Breast epithelium (tissue), 4 donors: ENCODE results near the gene TRIM47. TPM values are rescaled to one million over a fixed set of nuclear protein-coding genes. Genes with fewer than 3 reads are reported as not detected.
A peak's percentile ranks its signal among the peaks of the same experiment; 100 is the strongest.
"Not testable (repeated sequence)": the region's sequence is repeated elsewhere in the genome, so short reads cannot be mapped to it uniquely, and the experiment has no call there.

Source experiments
- DNase-seq, 2 donors: peaks; one replicate each; pipeline ENCODE4 v3.0.0-alpha.2; 2019; ENCODE audit warnings: low spot score in 2 of 2
- H3K27ac ChIP-seq, 2 donors: fragments of 200-600 bp; sonication (generic) in 1 of 2; one replicate each; pipeline ENCODE4 v1.5.1; 2016 to 2019; ENCODE audit warnings: mild to moderate bottlenecking in 1 of 2
- H3K27me3 ChIP-seq, 2 donors: fragments of 200-600 bp; sonication (generic) in 1 of 2; one replicate each; pipeline versions ENCODE4 v1.5.1 to v1.6.0; 2017 to 2019; ENCODE audit warnings: control low read depth in 1 of 2, mild to moderate bottlenecking in 1 of 2
- H3K36me3 ChIP-seq: fragments of 200-600 bp; one replicate; pipeline ENCODE4 v1.5.1; 2019
- H3K4me1 ChIP-seq, 2 donors: fragments of 200-600 bp; sonication (generic); one replicate each; pipeline ENCODE4 v1.5.1; 2016 to 2019; ENCODE audit warnings: control low read depth in 1 of 2
- H3K4me3 ChIP-seq, 3 donors: fragments of 200-600 bp; sonication (generic); 1 replicate in 2 of 3; 2 replicates in 1 of 3; pipeline ENCODE4 v1.5.1; 2016 to 2019; ENCODE audit warnings: mild to moderate bottlenecking in 3 of 3, moderate library complexity in 2 of 3
- H3K9me3 ChIP-seq, 2 donors: fragments of 200-600 bp; sonication (generic) in 1 of 2; one replicate each; pipeline ENCODE4 v1.5.1; 2016 to 2019; ENCODE audit warnings: control low read depth in 1 of 2
- POLR2A ChIP-seq: fragments of 450-650 bp; IDR thresholded peaks from one replicate; pipeline ENCODE4 v1.6.1; 2016; ENCODE audit warnings: antibody characterized with exemption, mild to moderate bottlenecking, moderate library complexity
- POLR2AphosphoS5 ChIP-seq, 3 donors: sonication (generic); formaldehyde crosslinking; IDR thresholded peaks; one replicate each; pipeline ENCODE4 v1.6.1; 2017; ENCODE audit warnings: antibody characterized with exemption in 3 of 3
- intact Hi-C: fragments of 100-400 bp; cut with DNase I; formaldehyde crosslinking; loops from one replicate; pipeline ENCODE4 v1.15.1; 2023; ENCODE audit warnings: low total_unique reads
- total RNA-seq, 3 donors: library from RNA; depleted of rRNA; stranded (reverse); fragments of >200 nt; gene quantifications; one replicate each; pipeline ENCODE4 v1.1.0, GENCODE V29; 2016
- TF ChIP-seq, protein P1 (sequence below), 3 donors: fragments of 450-650 bp; IDR thresholded peaks; one replicate each; pipeline ENCODE4 v1.5.1; 2016 to 2017; ENCODE audit warnings: antibody characterized with exemption in 3 of 3, mild to moderate bottlenecking in 3 of 3, moderate library complexity in 3 of 3

TRIM47 gene
- total RNA-seq, 3 donors from 2014 or later, result 15.4 to 26.1 (median 23.3) TPM

- peak in 2 of 3 donors; percentile 37 to 58 for TF ChIP-seq POLR2AphosphoS5 (IDR thresholded peaks at IDR 0.05)
- TF ChIP-seq, protein P1, sequence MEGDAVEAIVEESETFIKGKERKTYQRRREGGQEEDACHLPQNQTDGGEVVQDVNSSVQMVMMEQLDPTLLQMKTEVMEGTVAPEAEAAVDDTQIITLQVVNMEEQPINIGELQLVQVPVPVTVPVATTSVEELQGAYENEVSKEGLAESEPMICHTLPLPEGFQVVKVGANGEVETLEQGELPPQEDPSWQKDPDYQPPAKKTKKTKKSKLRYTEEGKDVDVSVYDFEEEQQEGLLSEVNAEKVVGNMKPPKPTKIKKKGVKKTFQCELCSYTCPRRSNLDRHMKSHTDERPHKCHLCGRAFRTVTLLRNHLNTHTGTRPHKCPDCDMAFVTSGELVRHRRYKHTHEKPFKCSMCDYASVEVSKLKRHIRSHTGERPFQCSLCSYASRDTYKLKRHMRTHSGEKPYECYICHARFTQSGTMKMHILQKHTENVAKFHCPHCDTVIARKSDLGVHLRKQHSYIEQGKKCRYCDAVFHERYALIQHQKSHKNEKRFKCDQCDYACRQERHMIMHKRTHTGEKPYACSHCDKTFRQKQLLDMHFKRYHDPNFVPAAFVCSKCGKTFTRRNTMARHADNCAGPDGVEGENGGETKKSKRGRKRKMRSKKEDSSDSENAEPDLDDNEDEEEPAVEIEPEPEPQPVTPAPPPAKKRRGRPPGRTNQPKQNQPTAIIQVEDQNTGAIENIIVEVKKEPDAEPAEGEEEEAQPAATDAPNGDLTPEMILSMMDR (IDR thresholded peaks at IDR 0.05), result peak in 1 of 3 donors; percentile 10
- TF ChIP-seq POLR2A, result no peak
- intact Hi-C loops, result no loop called here
- DNase-seq, result peak; percentile 75 to 86
- peaks cover 19 to 43% of the 10 kb centered on the region in 2 donors for H3K4me1 ChIP-seq
- peak overlapping the region in 1 of 3 donors; percentile 29 for H3K4me3 ChIP-seq
- no peaks in the 10 kb centered on the region for H3K9me3 ChIP-seq
- no peaks in the 10 kb centered on the region for H3K27me3 ChIP-seq
- no peaks in the 10 kb centered on the region for H3K36me3 ChIP-seq
- peak overlapping the region; percentile 95 to 97 for H3K27ac ChIP-seq
Observed at GRCh38 chr17:75872434-75873351, 5.7 kb downstream of the TRIM47 start.

- Histone ChIP-seq H3K4me3 (peak overlapping the region; percentile 29 to 52 (median 35)), H3K4me1 (peaks cover 13 to 25% of the 10 kb centered on the region in 2 donors), H3K27ac (peak overlapping the region; percentile 95 to 96)
- intact Hi-C loops, H3K9me3 ChIP-seq, H3K27me3 ChIP-seq, DNase-seq, H3K36me3 ChIP-seq: not testable (repeated sequence)
Observed at GRCh38 chr17:75870228-75870627, 8.2 kb downstream of the TRIM47 start.

DNA sequence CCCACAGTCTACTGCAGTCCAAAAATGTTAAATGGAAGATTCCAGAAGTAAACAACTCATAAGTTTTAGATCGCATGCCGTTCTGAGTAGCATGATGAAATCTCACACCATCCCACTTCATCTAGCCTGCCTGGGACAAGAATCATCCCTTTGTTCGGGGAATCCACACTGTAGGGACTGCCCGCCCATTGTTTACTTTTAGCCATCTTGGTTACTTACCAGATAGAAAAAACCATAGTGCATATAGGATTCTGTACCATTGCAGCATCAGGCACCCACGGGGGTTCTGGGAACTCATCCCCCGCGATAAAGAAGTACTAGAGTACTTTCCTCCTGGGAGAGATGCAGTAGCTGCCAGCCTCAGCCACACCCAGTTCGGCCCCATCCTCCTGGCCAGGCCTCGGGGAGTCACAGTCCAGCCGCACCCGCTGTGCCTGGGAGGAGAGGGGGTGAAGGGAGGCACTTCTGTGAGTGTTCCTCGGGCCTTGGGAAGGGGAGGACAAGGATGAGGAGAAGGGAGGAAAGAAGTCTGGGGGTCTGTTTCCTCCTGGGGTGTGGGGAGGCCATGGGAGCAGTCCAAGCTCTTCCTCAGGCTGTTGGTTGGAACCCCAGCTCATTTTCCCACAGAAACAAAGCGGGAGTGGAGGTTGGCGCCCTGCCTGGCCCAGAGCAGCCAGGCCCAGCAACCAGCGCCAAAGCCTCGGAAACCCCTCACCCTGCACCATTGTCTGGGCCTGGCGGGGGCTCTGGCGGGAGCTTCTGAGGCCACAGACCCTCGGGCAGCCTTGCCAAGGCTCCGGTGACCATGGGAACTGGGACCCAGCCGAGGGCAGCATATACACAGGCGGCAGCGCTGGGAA lies 8.9 kb downstream of the TRIM47 start:
- TF ChIP-seq, protein P1 (IDR thresholded peaks at IDR 0.05), result no peak
- peak in 1 of 3 donors; percentile 7 for TF ChIP-seq POLR2AphosphoS5 (IDR thresholded peaks at IDR 0.05)
- H3K27ac ChIP-seq, result peak overlapping the region; percentile 95 to 96
- peaks cover 13 to 19% of the 10 kb centered on the region in 2 donors for H3K4me1 ChIP-seq
- intact Hi-C loops, result no loop called here
- no peaks in the 10 kb centered on the region for H3K9me3 ChIP-seq
- no peaks in the 10 kb centered on the region for H3K27me3 ChIP-seq
- H3K4me3 ChIP-seq, result peak overlapping the region; percentile 29 to 52 (median 35)
- DNase-seq, result peak in 1 of 2 donors; percentile 61
- no peaks in the 10 kb centered on the region for H3K36me3 ChIP-seq

DNA sequence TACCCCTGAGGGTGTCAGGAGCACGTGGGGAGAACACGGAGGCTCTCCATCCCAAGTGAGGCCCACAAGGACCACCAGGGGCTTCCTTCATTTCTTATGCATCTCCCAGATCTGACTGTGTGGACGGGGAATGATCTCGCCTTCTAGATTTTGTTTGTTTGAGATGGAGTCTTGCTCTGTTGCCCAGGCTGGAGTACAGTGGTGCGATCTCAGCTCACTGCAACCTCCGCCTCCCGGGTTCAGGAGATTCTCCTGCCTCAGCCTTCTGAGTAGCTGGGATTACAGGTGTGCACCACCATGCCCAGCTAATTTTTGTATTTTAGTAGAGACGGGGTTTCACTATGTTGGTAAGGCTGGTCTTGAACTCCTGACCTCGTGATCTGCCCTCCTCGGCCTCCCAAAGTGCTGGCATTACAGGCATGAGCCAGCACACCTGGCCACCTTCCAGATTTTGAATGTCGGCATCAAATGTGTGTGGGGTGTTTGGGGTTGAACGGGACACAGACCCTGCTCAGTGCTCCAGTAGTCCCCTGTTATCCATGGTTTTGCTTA lies 9.6 kb downstream of the TRIM47 start:
- intact Hi-C loops, H3K27me3 ChIP-seq, H3K9me3 ChIP-seq, H3K36me3 ChIP-seq: not testable (repeated sequence)
- DNase-seq, result peak in 1 of 2 donors; percentile 47
- Histone ChIP-seq H3K4me3 (peak overlapping the region in 1 of 3 donors; percentile 52), H3K27ac (peak overlapping the region; percentile 95 to 96), H3K4me1 (peaks cover 11 to 16% of the 10 kb centered on the region in 2 donors)

DNA sequence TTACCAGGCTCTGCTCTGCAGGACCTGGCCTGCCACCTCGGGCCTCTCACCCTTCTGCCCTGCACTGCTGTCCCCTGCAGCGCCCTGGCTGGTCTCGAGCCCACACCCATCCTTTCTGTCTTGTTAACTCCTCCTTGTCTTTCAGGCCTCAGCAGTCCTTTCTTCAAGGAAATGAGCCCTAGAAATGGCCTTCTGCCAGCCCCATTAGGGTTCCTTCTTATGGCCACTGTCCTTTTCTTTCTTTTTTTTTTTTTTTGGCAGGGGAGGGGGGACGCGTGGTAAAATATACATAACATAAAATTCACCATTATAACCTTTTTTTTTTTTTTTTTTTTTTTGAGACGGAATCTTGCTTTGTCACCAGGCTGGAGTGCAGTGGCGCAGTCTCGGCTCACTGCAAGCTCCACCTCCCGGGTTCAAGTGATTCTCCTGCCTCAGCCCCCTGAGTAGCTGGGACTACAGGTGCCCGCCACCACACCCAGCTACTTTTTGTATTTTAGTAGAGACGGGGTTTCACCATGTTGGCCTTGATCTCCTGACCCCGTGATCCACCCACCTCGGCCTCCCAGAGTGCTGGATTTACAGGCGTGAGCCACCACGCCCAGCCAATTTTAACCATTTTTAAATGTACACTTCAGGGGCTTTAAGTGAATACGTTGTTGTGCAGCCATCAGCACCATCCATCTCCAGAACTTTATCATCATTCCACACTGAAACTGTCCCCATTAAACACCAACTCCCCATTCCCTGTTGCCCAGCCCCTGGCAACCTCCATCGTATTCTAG lies 12.8 kb downstream of the TRIM47 start:
- intact Hi-C loops, H3K4me3 ChIP-seq, H3K4me1 ChIP-seq, H3K27me3 ChIP-seq, H3K9me3 ChIP-seq, H3K36me3 ChIP-seq, DNase-seq: not testable (repeated sequence)
- peak overlapping the region; percentile 25 to 71 for H3K27ac ChIP-seq

DNA sequence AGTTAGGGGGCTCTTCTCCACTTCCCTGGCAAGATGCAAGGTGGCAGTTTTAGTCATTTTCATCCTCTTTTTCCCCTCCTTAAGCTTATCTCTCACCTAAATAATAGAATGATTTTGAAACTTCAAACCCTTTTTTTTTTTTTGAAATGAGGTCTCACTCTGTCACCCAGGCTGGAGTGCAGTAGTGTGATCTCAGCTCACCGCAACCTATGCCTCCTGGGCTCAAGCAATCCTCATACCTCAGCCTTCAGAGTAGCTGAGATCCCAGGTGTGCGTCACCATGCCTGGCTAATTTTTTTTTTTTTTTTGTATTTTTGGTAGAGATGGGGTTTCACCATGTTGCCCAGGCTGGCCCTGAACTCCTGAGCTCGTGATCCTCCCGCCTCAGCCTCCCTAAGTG lies 13.5 kb downstream of the TRIM47 start:
- H3K4me3 ChIP-seq, H3K36me3 ChIP-seq, intact Hi-C loops, DNase-seq, H3K9me3 ChIP-seq, H3K27me3 ChIP-seq, H3K4me1 ChIP-seq: not testable (repeated sequence)
- H3K27ac ChIP-seq, result peak overlapping the region; percentile 71 to 82
